Fibroblast of lung (primary cell): ENCODE measurements around the gene MPL.

Experiments
- CTCF ChIP-seq, 2 donors: IDR thresholded peaks in 1 of 2; conservative IDR thresholded peaks in 1 of 2; 1 replicate in 1 of 2; 2 replicates in 1 of 2; pipeline ENCODE4 v1.5.1; 2011 to 2012; ENCODE audit warnings: low read length in 2 of 2, control low read depth in 1 of 2, inconsistent platforms in 1 of 2, low read depth in 1 of 2, mild to moderate bottlenecking in 1 of 2
- EZH2 ChIP-seq: IDR thresholded peaks from 2 replicates; pipeline ENCODE4 v1.5.1; 2012; ENCODE audit warnings: low read length, control low read depth, mild to moderate bottlenecking; ENCODE audit errors: missing control alignments

- TF ChIP-seq CTCF (conservative IDR thresholded peaks at IDR 0.05 in 1 of 2, IDR thresholded peaks at IDR 0.05 in 1 of 2; ENCODE audit: low read depth in 1 of 2, low read length in 2 of 2) (no peak), EZH2 (no peak)
Observed at GRCh38 chr1:43331688-43332087, 5.9 kb upstream of the MPL start.
